IPS DF 6.9 (cell line): Measurements from ENCODE around the gene COX4I2.

Experiments
- DNase-seq: peaks from one replicate; pipeline ENCODE4 v3.0.0-alpha.2; 2013; ENCODE audit warnings: low read depth, low spot score
- H3K27ac ChIP-seq: one replicate; pipeline ENCODE4 v1.5.1; 2013; ENCODE audit warnings: low read length, control low read depth
- H3K27me3 ChIP-seq: 2 replicates; pipeline ENCODE4 v1.6.1; 2013; ENCODE audit warnings: mild to moderate bottlenecking, low read length; ENCODE audit not compliant: control insufficient read depth, insufficient read depth
- H3K36me3 ChIP-seq: 2 replicates; pipeline ENCODE4 v1.6.1; 2013; ENCODE audit warnings: low read length; ENCODE audit not compliant: control insufficient read depth, insufficient read depth
- H3K4me1 ChIP-seq: 2 replicates; pipeline ENCODE4 v1.6.1; 2013; ENCODE audit warnings: low read length; ENCODE audit not compliant: control insufficient read depth, insufficient read depth
- H3K4me3 ChIP-seq: 2 replicates; pipeline ENCODE4 v1.5.1; 2013; ENCODE audit warnings: mild to moderate bottlenecking, low read length
- H3K9me3 ChIP-seq: 2 replicates; pipeline ENCODE4 v1.6.1; 2013; ENCODE audit warnings: low read length, inconsistent platforms; ENCODE audit not compliant: control insufficient read depth, insufficient read depth
- WGBS: extraction: QIAGEN DNeasy Blood & Tissue Kit; methylation state at CpG from one replicate; pipeline ENCODE4 v1.1.7; 2013; ENCODE audit warnings: mixed read lengths, missing lambda C conversion rate; ENCODE audit not compliant: insufficient read length, insufficient coverage; 5-methylcytosine and 5-hydroxymethylcytosine counted together

The COX4I2 gene

DNA sequence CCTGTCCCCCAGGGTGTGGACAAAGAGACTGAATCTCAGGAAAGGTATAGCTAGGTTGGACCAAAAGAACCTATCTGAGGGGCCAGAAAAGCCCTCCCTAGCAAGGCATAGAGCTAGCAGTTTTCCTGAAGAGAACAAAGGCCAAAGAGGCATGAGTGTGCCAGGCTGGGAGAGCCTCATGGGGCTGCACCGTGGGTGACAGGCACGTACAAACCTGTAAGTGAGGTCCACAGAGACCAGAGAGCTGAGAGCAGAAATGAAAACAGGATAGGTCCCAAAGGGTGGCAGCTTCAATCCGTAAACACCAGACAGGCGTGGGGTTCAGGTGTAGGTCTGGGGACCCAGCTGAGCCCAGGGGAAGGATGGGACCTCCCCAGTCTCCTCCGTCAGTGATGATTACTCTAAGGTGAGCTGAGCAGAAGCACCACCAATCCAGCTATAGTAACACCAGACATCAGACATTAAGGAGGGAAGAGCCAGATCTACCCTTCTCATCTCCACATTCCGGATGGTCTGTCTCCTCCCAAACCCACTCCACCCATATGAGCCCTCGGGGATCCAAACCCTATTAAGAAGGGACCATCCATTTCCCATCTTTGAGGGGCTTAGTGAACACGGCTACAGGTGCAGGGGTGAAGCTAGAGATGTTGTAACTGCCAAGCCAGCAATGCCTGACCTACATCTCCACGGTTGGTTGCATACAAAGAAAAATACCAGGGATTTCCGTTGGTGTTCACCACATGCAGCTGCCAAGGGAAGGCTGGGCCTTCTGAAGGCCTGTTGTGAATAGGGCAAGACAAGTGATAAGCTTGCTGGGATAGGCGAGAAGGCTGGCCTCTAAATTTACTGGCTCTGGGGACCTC, 46.7 kb downstream of the COX4I2 start:
- Histone ChIP-seq H3K9me3 (no peaks in the 10 kb centered on the region), H3K36me3 (no peaks in the 10 kb centered on the region), H3K4me1 (no peaks in the 10 kb centered on the region), H3K27ac (no peak overlapping the region), H3K27me3 (no peaks in the 10 kb centered on the region), H3K4me3 (no peak overlapping the region)
- DNase-seq: no peak
- no CpG with 5 or more reads among the region's 11 CpGs for WGBS

DNA sequence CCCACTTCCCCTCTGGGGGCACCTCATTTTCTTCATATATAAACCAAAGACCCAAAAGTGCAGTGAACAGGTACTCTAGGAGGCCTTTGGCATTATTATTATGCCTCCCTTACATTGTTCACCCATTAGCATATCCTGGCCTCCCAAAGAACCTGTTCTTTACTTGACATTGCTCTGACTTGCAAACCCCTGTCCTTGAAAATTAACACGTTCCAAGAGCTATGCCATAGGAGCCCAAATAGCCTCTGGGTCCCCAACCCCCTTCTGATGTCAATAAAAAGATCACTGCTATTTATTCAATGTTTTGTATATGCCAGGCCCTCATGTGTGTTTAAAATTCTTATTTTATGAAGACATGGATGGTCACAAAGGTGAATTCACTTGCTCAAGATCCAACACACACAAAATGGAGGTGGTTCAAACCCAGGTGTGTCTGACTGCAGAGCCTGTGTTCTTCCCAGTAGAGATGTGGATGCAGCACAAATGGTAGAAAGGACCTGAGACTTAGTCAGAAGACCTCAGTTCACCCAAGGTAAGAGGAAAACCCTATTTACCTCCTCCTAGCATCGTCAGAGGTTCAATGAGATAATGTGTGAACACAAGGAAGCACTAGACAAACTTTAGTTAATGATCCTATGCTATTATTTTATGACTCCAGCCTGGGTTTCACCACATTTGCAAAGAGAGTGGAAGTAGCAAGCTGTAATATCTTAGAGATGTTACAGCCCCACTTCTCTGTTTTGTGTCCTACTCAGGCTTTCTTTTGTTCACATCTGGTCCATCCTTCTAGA, 48.3 kb downstream of the COX4I2 start:
- H3K36me3 ChIP-seq: no peaks in the 10 kb centered on the region
- no peak overlapping the region for H3K4me3 ChIP-seq
- no peaks in the 10 kb centered on the region for H3K4me1 ChIP-seq
- no peaks in the 10 kb centered on the region for H3K27me3 ChIP-seq
- H3K9me3 ChIP-seq: no peaks in the 10 kb centered on the region
- no peak overlapping the region for H3K27ac ChIP-seq
- no CpG with 5 or more reads among the region's 2 CpGs for WGBS
- DNase-seq: no peak

DNA sequence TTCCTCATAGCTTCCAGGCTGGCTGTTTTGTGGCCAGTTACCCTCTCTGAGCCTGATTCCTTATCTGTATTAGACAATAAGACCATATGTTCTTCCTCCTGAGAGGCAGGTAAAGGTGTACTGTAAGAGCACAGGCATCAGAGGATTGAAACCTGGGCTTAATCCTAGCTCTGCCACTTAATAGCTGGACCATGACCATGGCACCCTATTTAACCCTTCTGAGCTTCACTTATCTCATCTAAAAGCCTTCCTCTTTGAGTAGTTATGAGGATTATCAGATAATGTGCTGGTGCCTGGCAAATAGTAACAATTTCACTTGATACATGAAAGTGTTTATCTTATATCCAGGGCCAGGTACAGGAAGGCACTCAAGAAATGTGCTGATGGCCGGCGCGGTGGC, 50.1 kb downstream of the COX4I2 start:
- H3K27me3 ChIP-seq: no peaks in the 10 kb centered on the region
- H3K36me3 ChIP-seq: no peaks in the 10 kb centered on the region
- no peak for DNase-seq
- no peaks in the 10 kb centered on the region for H3K4me1 ChIP-seq
- no peaks in the 10 kb centered on the region for H3K9me3 ChIP-seq
- no peak overlapping the region for H3K4me3 ChIP-seq
- no peak overlapping the region for H3K27ac ChIP-seq
- WGBS: no CpG with 5 or more reads among the region's 3 CpGs

DNA sequence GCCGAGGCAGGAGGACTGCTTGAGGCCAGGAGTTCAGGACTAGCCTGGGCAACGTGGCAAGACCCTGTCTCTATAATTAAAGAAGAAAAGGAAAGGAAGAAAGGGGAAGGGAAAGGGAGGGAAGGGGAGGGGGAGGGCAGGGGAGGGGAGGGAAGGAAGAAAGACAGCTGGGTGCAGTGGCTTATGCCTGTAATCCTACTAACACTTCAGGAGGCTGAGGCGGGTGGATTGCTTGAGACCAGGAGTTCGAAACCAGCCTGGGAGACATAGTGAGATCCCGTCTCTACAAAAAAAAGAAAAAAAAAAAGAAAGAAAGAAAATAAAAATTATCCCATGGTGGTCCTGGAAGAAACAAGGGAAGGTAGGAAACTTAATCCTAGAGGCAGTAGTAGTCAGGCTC, 51.4 kb downstream of the COX4I2 start:
- Histone ChIP-seq H3K36me3 (no peaks in the 10 kb centered on the region), H3K4me1 (peaks cover 3% of the 10 kb centered on the region; the same call in 1 of the 2 replicates), H3K27me3 (no peaks in the 10 kb centered on the region), H3K4me3 (no peak overlapping the region), H3K9me3 (no peaks in the 10 kb centered on the region), H3K27ac (no peak overlapping the region)
- no peak for DNase-seq
- no CpG with 5 or more reads among the region's 5 CpGs for WGBS

DNA sequence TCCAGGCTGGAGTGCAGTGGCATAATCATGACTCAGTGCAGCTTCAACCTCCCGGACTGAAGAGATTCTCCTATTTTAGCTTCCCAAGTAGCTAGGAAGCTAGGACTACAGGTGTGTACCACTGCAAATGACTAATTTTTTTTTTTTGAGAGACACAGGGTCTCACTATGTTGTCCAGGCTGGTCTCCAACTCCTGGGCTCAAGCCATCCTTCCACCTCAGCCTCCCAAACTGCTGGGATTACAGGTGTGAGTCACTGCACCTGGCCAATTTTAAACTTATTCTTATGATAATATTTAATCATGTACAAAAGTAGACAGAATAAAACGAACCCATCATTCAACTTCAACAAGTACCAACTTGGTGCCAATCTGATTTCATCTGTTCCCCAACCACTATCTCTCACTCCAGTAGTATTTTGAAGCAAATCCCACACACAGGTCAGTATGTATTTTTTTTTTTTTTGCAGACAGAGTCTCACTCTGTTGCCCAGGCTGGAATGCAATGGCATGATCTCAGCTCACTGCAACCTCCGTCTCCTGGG, 52.5 kb downstream of the COX4I2 start:
- peaks cover 3% of the 10 kb centered on the region; the same call in 1 of the 2 replicates for H3K4me1 ChIP-seq
- no peak overlapping the region for H3K4me3 ChIP-seq
- DNase-seq: no peak
- WGBS: no CpG with 5 or more reads among the region's 3 CpGs
- no peaks in the 10 kb centered on the region for H3K27me3 ChIP-seq
- H3K27ac ChIP-seq: no peak overlapping the region
- H3K9me3 ChIP-seq: no peaks in the 10 kb centered on the region
- H3K36me3 ChIP-seq: no peaks in the 10 kb centered on the region

DNA sequence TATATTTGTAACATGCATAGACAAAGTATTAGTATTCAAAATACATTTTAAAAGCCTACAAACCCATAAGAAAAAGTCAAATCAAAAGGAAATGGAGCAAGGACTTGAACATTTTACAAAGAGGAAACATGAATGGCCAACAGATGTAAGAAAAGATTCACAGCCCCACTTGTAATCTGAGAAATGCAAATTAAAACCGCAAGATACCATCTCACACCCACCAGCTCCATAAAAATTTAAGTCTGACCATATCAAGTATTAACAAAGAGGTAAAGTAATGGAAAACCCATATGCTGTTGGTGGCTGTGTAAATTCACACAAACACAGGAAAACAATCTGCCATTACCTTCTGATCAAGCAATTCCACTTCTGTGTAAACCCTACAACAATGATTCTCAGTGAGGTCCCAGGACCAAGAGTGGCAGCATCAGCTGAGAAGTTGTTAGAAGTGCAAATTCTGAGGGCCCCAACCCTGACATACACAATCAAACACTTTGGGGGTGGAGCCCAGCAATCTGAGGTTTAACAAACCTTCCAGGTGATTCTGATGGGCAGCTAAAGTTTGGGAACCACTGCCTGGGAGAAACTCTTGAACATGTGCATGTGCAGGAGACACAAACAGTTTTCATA, 54.0 kb downstream of the COX4I2 start:
- Histone ChIP-seq H3K36me3 (no peaks in the 10 kb centered on the region), H3K4me1 (peaks cover 3% of the 10 kb centered on the region; the same call in 1 of the 2 replicates)

DNA sequence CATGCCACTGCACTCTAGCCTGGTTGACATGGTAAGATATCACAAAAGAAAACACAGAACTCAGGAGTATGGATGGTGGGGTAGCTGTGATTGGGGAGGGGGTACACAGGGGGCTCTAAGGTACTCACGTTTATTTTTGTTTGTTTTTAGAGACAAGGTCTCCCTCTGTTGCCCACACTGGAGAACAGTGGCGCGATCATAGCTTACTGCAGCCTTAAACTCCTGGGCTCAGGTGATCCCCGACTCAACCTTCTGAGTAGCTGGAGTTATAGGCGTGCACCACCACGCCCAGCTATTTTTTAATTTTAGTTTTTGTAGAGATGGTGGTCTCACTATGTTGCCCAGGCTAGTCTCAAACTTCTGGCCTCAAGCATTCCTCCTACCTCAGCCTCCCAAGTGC, 55.7 kb downstream of the COX4I2 start:
- no peak overlapping the region for H3K27ac ChIP-seq
- H3K9me3 ChIP-seq: no peaks in the 10 kb centered on the region
- H3K4me3 ChIP-seq: no peak overlapping the region
- no peak for DNase-seq
- H3K36me3 ChIP-seq: no peaks in the 10 kb centered on the region
- peaks cover 3% of the 10 kb centered on the region; the same call in 1 of the 2 replicates for H3K4me1 ChIP-seq
- H3K27me3 ChIP-seq: no peaks in the 10 kb centered on the region
- WGBS: no CpG with 5 or more reads among the region's 6 CpGs

More for the DNA sequence above, 54.0 kb downstream of the COX4I2 start:
- Histone ChIP-seq H3K27me3 (no peaks in the 10 kb centered on the region), H3K9me3 (no peaks in the 10 kb centered on the region), H3K4me3 (no peak overlapping the region), H3K27ac (no peak overlapping the region)
- DNase-seq: no peak
- no CpG with 5 or more reads among the region's 1 CpG for WGBS

DNA sequence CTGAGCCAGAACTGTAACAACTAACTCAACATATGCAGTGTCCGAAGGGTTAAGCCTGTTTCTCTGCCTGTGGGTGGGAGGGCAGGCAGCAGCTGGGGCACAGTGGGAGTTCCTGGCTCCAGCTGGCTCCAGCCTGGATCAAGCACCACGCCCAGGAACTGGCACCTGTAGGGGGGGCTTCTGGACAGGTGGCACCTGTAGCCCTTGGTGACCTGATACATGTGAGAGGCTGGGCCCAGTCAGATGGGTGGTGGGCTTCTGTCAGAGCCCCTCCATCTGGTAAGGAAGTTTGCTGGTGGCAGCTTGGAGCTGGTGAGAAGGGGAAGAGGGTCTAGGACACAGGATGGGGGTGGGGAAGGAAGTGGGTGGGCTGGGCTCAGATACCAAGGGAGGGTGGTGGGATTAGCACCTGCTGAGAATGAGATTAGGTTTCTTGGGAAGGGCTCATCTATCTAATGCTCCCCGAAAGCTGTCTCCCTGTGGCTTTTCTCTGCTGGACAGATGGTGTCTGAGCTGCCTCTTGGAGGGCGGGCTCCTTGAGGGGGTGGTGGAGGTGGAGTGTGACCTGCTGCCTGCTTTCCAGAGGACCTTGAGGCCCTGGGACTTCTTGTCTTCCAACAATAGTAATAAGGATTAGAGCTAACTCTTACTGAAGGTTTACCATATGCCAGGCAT, 56.4 kb downstream of the COX4I2 start:
- no CpG with 5 or more reads among the region's 4 CpGs for WGBS
- H3K27me3 ChIP-seq: no peaks in the 10 kb centered on the region
- no peaks in the 10 kb centered on the region for H3K9me3 ChIP-seq
- no peak for DNase-seq
- no peak overlapping the region for H3K27ac ChIP-seq
- H3K4me1 ChIP-seq: peaks cover 3% of the 10 kb centered on the region; the same call in 1 of the 2 replicates
- no peak overlapping the region for H3K4me3 ChIP-seq
- H3K36me3 ChIP-seq: no peaks in the 10 kb centered on the region
